H1 (cell line): ENCODE data around the gene NSG2. TPM values are rescaled to one million over a fixed set of nuclear protein-coding genes. Genes with fewer than 3 reads are reported as not detected.

Experiments
- BCL11A ChIP-seq, 2 experiments: IDR thresholded peaks; one replicate each; pipeline ENCODE4 v1.6.1; 2011; ENCODE audit warnings: low read depth in 2 of 2, low read length in 2 of 2, mild to moderate bottlenecking in 2 of 2
- GTF2F1 ChIP-seq: IDR thresholded peaks from 2 replicates; pipeline ENCODE4 v1.6.1; 2012; ENCODE audit warnings: low read depth, low read length, improper control_type of control experiment, borderline replicate concordance
- SIX5 ChIP-seq: IDR thresholded peaks from 2 replicates; pipeline ENCODE4 v1.6.1; 2011; ENCODE audit warnings: mild to moderate bottlenecking, low read depth, low read length
- polyA plus RNA-seq, 7 experiments: library from polyadenylated mRNA; depleted of rRNA in 3 of 7; stranded (reverse) in 5 of 7; unstranded in 2 of 7; fragments of >200 nt in 5 of 7; fragments of 200-250 nt in 2 of 7; gene quantifications; 1 replicate in 5 of 7; 2 replicates in 1 of 7; 4 replicates in 1 of 7; pipeline versions ENCODE4 v1.2.1 to v1.2.3, GENCODE V29; 2011 to 2013; ENCODE audit warnings: missing spikeins in 2 of 7, mixed read lengths in 2 of 7
- total RNA-seq: library from RNA; stranded (reverse); fragmentation: NEBNext Ultra II Directional; extraction: Animal tissue kit (Norgen Biotek cat#: 25700); gene quantifications from 2 replicates; pipeline ENCODE4 v1.2.1, GENCODE V29; 2021

NSG2 gene
- total and polyA plus RNA-seq, 2 of the 8 experiments (the other 6 are each of a cell fraction or from before 2014, with no cell fraction given): 0.56 to 0.78 TPM

GRCh38 chr5:174003795-174004194 lies 41.7 kb upstream of the NSG2 start (continued):
- TF ChIP-seq BCL11A (IDR thresholded peaks at IDR 0.05; ENCODE audit: low read depth in 2 of 2, low read length in 2 of 2) (no peak), SIX5 (no peak), GTF2F1 (no peak)
